SU-DHL-6 (cell line): ENCODE measurements around the gene UNC93B1.

Experiments
- CTCF ChIP-seq: fragments of 200-600 bp; sonication (generic); IDR thresholded peaks from one replicate; pipeline ENCODE4 v1.5.1; 2017; ENCODE audit warnings: antibody characterized with exemption, mild to moderate bottlenecking, low read length, moderate library complexity; ENCODE audit not compliant: insufficient read depth, poor library complexity, severe bottlenecking
- EZH2phosphoT487 ChIP-seq: fragments of 200-600 bp; sonication (generic), shearing (Covaris generic); conservative IDR thresholded peaks from 2 replicates; pipeline ENCODE4 v1.6.1; 2018; ENCODE audit warnings: mild to moderate bottlenecking, antibody characterized with exemption, low read length, moderate library complexity, mixed read lengths

- TF ChIP-seq CTCF (no peak), EZH2phosphoT487 (no peak)
These were observed 34.4 kb upstream of the UNC93B1 start for GRCh38 chr11:68038226-68038717.
